T47D (cell line): ENCODE data around the gene NUP98.

ENCODE experiments used
- DNase-seq, 2 experiments: peaks; one replicate each; pipeline versions ENCODE4 v3.0.0 to v3.0.0-alpha.2; 2011 to 2012; ENCODE audit warnings: low read depth in 1 of 2, low spot score in 1 of 2
- JUND ChIP-seq: IDR thresholded peaks from 2 replicates; pipeline ENCODE4 v1.6.1; 2012; ENCODE audit warnings: low read depth
- in situ Hi-C: cut with HindIII; loops from 2 replicates; pipeline ENCODE4 v1.10.0; 2016; ENCODE audit warnings: low sequenced_read_pairs, low pct_unique_long_range_greater_than_20kb

Gene NUP98

DNA sequence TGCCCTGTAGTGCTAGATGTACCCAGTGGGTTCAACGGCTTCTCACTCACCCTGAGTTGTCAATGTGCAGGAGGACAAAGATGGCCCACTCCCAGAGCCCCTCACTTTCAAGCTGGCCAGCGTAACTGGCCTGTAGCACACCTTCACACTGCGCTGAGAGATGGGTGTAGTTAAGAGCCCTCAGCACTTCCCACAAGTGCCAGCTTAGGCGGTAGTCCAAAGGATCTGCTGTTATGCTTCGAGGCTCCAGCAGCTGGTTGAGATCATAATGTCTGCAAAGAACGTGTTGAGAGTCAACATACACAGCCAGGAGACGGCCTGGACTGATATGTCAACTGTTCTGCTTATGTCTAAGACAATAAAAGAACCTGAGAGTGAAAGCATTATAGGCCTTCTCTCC lies 111.4 kb downstream of the NUP98 start:
- in situ Hi-C loops, result no loop called here
- no peak for DNase-seq
- TF ChIP-seq JUND, result no peak

DNA sequence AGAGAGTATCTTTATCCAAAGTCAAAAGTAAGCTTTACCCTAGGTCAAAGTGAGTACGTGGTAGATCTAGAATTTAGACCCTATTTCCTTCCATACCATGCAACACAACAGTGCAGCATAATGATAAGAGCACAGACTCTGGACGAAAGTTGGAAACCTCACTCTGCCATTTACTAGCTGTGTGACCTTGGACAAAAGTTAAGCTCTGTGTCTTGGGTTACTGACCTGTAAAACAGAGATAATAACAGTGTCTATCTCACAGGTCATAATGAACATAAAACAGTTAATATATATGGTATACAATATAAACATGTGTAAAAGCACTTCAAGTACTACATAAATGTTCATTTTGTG lies 112.6 kb downstream of the NUP98 start:
- DNase-seq, result no peak
- in situ Hi-C loops, result no loop called here

DNA sequence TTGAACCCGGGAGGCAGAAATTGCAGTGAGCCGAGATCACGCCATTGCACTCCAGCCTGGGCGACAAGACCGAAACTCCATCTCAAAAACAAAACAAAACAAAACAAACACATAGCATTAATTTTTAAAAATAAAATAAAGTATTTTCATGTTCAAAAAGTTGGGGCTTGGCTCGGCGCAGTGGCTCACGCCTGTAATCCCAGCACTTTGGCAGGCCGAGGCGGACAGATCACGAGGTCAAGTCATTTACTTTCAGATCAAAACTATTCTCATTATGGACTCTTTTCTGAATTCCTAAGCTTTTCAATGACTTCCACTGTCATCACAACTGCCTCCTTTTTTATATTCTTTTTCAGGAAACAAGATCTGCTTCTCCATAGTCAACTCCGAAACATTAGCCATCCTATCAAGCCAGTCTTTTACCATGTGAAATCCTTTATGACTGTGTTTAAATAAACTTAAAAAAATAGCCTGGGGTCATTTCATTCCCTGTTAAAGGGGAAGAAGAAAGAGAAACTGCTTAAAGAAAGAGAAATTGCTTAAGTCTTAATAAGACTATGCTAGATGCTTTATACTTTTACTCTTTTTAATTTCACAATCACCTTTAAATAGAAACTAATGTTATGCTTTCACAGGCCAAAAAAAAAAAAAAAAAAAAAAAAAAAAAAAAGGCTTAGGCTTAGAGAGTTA lies 113.1 kb downstream of the NUP98 start:
- DNase-seq, result no peak
- no peak for TF ChIP-seq JUND
- in situ Hi-C loops, result no loop called here

More for the DNA sequence above, 112.6 kb downstream of the NUP98 start:
- no peak for TF ChIP-seq JUND

DNA sequence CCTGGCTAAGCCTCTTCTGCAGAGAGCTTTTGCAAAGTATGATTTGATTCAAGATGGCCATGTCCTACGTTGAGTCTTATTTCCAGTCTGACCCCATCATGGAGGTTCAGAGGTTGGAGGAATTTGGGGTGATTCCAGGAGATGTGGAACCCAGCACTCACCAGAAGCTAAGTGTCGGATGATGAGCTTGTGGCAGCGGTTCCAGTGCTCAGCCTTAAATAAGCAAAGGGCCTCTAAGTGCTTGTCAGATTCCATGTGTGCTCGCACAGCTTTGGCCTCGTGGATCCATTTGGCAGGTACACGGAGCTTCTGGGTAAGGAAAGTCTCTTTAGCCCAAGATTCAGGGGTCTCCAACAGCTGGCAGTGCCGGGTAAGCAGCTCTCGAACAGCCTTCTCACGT lies 114.3 kb downstream of the NUP98 start:
- TF ChIP-seq JUND, result no peak
- in situ Hi-C loops, result no loop called here
- no peak for DNase-seq

DNA sequence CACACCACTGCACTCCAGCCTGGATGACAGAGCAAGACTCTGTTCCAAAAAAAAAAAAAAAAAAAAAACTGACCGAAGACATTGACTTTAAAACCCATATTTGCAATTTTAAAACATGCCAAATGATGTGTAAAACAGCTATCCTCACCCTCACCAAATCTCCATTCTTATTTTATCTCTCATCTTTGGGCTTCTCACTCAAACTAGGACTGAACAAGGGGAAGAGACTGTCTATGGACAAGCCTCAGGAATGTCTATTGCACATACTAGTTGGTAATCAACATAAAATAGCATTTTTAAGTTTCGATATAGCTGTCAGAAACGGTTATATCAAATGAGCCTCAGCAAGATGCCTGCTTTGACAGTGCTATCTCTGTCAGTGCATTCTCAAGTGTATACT lies 118.3 kb downstream of the NUP98 start:
- no peak for DNase-seq
- in situ Hi-C loops, result no loop called here
- no peak for TF ChIP-seq JUND

GRCh38 chr11:3675971-3676370 lies 121.4 kb downstream of the NUP98 start:
- in situ Hi-C loops, result no loop called here
- no peak for TF ChIP-seq JUND
- peak in 1 of 2 experiments; percentile 49 for DNase-seq

- DNase-seq, result no peak
- in situ Hi-C loops, result no loop called here
- no peak for TF ChIP-seq JUND
These were observed 123.2 kb downstream of the NUP98 start for GRCh38 chr11:3674189-3674588.

DNA sequence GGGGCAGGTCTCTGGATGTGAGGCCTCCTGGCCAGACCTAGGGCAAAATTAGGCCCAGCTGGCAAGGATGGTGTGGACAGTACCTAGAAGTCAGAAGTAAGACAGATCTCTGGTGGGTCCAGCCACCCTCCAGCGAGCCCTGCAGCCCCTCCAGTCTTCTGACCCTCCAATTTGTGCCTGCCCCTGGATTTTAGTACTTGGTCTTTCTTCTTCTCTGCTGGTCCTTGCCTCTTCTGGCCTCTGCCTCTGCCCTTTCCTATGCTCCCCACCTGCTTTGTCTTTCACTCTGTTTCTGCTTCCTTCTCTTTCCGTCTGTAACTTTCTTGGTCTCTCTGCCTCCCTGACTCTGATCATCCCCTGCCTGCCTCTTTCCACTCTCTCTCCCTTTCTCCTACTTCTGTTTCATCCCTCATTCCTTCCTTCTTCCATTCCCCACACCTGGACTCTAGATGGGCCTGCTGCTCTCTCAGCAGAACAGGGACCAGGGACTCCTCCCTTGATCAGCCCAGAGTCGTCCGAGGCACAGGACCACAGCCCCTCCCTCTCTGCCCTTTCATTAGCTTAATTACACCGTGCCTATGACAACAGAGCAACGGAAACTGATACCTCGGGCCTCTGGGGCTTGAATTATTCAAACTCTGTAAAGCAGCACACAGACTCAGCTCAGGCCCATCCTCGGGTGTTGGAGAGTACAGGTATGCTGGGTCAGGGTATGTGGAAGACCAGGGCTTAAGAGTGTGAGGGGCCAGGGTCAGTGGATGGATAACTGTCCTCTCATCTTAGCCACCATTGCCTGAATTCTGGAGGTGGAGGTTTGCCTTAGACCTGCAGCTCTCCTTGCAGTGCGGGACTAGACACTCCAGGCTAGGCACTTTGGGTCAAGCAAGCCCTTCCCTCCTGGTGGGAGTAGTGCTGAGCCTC lies 125.8 kb downstream of the NUP98 start, which contains the start of gene CHRNA10:
Gene CHRNA10, minus strand, starts transcription at position 51 of the 921 bp plus-strand sequence. CDS start 72 bp downstream, outside the sequence.
- no peak for TF ChIP-seq JUND
- in situ Hi-C loops, result no loop called here
- DNase-seq, result no peak

DNA sequence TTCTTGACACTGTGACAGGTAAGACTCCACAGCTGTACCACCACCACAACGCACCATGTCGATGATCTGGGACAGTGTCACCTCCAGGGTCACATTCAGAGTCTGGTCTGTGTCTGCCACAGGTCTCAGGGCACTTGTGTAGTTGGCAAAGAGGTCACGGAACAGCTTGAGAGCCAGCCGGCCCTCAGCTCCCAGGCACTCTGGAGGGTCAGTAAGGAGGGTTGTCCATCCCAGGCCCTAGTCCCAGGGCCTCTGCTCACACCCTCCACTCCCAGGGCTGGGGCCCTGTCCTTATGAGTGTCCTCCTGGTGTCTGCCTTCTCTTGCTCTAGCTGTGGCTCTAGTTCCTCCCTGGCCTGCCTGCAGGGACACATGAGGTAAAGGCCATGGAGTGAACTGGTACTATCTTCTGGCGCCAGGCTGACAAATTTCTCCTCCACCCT lies 127.6 kb downstream of the NUP98 start:
- in situ Hi-C loops, result no loop called here
- DNase-seq, result no peak
- TF ChIP-seq JUND, result no peak

- in situ Hi-C loops, result no loop called here
- no peak for TF ChIP-seq JUND
These were observed 128.2 kb downstream of the NUP98 start for GRCh38 chr11:3669128-3669527.

GRCh38 chr11:3667149-3668035 lies 130.0 kb downstream of the NUP98 start:
- TF ChIP-seq JUND, result no peak
- in situ Hi-C loops, result no loop called here
- no peak for DNase-seq

More at GRCh38 chr11:3669128-3669527, 128.2 kb downstream of the NUP98 start:
- DNase-seq, result no peak

DNA sequence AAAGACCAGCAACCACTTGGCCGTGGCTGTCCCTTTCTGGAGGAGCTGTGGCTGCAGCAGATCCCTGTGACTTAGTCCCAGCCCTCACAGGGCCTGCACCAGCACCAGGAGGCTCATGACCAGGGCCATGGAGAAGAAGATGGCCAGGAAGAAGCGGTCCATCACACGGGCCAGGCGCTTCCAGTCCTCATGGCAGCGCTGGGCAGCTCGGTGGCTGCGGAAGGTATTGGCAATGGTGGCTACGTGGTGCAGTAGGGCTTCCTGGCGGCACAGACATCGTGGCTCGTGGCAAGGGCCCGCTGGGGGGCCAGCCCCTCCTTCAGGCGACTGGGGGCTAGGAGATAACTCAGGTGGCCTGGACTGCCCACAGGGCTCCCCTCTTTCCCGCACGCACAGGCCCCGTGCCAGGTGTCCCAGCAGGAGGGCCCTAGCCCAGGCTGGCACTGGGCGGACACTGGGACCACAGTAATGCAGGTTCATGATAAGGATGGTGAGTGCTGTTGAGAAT lies 131.3 kb downstream of the NUP98 start:
- TF ChIP-seq JUND, result no peak
- DNase-seq, result no peak
- in situ Hi-C loops, result no loop called here
